GM10248 (cell line): Measurements from ENCODE around the gene MBTD1.
"Not testable (repeated sequence)": the region's sequence is repeated elsewhere in the genome, so short reads cannot be mapped to it uniquely, and the experiment has no call there.

Experiments
- CTCF ChIA-PET: fragments of 300-600 bp; sonication (Branson Sonifier 250); formaldehyde crosslinking; extraction: SDS; loops from one replicate; lab custom pipeline; 2021; ENCODE audit warnings: antibody characterized with exemption; lab: Yijun Ruan, JAX
- POLR2A ChIA-PET: fragments of 350-650 bp; sonication (Branson Sonifier 250); formaldehyde crosslinking; extraction: SDS; loops from one replicate; lab custom pipeline; 2020; ENCODE audit warnings: antibody characterized with exemption; lab: Yijun Ruan, JAX
- DNase-seq: peaks from one replicate; pipeline ENCODE4 v3.0.0; 2012; ENCODE audit errors: extremely low spot score
- TF ChIP-seq, protein P1 (sequence below): IDR thresholded peaks from 2 replicates; pipeline ENCODE4 v1.5.1; 2012; ENCODE audit warnings: mild to moderate bottlenecking, low read depth; ENCODE audit errors: extremely low read depth, missing control alignments, control extremely low read depth

The MBTD1 gene

DNA sequence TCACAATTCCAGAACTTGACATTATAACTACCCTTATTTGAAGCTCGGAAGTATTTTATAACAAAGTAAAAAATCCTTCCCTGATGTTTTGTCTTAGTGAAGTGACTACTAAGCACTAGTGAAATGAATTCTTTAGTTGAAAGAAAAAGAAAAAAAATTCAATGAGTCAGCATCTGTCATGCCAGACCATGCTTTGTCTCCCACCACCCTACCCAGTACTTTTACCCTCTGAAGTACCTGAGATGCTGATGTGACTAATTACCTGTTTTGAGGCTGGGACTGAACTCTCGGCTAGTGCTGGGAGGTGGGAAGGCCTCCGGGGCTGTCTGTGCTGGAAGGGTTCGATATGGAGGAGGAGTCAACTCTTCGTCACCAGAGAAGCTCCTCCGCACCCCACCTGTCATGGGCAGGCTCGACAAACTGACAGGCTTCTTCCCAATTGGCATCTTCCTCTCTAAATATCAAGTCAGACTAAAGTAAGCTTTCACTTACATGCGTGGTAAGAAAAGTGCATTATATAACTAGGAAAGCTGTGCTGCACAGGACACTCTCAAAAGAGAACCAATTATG, 74.0 kb downstream of the MBTD1 start:
- DNase-seq, result no peak
- ChIA-PET CTCF (interaction anchor here (1.4 to 1.6 kb wide), 2 partner anchors 7 to 9 kb away, joined by 3 to 4 read pairs; no protein-coding TSS in a partner anchor), POLR2A (no interaction called here)
- TF ChIP-seq, protein P1, sequence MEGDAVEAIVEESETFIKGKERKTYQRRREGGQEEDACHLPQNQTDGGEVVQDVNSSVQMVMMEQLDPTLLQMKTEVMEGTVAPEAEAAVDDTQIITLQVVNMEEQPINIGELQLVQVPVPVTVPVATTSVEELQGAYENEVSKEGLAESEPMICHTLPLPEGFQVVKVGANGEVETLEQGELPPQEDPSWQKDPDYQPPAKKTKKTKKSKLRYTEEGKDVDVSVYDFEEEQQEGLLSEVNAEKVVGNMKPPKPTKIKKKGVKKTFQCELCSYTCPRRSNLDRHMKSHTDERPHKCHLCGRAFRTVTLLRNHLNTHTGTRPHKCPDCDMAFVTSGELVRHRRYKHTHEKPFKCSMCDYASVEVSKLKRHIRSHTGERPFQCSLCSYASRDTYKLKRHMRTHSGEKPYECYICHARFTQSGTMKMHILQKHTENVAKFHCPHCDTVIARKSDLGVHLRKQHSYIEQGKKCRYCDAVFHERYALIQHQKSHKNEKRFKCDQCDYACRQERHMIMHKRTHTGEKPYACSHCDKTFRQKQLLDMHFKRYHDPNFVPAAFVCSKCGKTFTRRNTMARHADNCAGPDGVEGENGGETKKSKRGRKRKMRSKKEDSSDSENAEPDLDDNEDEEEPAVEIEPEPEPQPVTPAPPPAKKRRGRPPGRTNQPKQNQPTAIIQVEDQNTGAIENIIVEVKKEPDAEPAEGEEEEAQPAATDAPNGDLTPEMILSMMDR, result no peak

DNA sequence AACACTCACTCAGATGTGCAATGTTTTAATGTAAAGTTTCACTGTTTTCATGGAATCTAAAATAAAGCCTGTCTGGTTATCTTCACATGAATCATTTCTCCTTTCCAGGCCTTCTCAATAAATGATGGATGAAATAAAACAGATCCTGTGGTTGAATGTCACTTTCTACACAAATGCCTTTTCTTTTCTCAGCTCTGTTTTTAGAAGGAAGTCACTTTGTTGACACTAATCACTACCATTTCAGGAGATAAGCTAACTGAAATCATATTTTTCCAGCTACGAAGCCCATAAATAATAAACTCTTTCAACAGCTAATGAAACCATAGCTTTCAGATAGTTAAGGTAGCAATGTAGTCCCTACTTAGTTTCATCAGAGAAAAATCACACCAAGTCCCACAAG, 75.7 kb downstream of the MBTD1 start:
- POLR2A ChIA-PET, result no interaction called here
- DNase-seq, result no peak
- TF ChIP-seq, protein P1, result no peak
- CTCF ChIA-PET, result interaction anchor here (1.5 kb wide), 1 partner anchor 14 kb away, joined by 4 read pairs; no protein-coding TSS in a partner anchor

GRCh38 chr17:51180486-51180885, 79.4 kb downstream of the MBTD1 start:
- DNase-seq, result no peak
- POLR2A ChIA-PET, result no interaction called here
- TF ChIP-seq, protein P1, result no peak
- CTCF ChIA-PET, result interaction anchor here (0.7 to 0.9 kb wide), 2 partner anchors 10 to 14 kb away, joined by 3 read pairs; partner anchors contain the start of gene NME2

DNA sequence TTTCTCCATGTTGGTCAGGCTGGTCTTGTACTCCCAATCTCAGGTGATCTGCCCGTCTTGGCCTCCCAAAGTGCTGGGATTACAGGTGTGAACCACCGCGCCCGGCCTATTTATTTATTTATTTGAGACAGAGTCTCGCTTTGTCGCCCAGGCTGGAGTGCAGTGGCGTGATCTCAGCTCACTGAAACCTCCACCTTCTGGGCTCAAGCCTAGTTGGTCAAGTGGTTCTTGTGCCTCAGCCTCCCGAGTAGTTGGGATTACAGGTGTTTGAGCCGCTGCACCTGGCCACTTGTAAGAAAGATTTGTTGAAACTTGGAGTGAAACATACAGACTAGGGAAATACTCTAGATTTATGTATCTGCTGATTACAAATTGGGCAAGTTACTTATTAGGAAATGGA, 87.8 kb downstream of the MBTD1 start:
- POLR2A ChIA-PET, DNase-seq: not testable (repeated sequence)
- CTCF ChIA-PET, result interaction anchor here (1.5 kb wide), 1 partner anchor 64 kb away, joined by 3 read pairs; no protein-coding TSS in a partner anchor

- POLR2A ChIA-PET, result interaction anchor here (0.6 kb wide), 1 partner anchor 157 kb away, joined by 8 read pairs; no protein-coding TSS in a partner anchor
- TF ChIP-seq, protein P1, result no peak
- no peak for DNase-seq
- CTCF ChIA-PET, result interaction anchor here (1.5 to 2.0 kb wide), 2 partner anchors 11 to 65 kb away, joined by 3 to 5 read pairs; no protein-coding TSS in a partner anchor
These were observed 89.1 kb downstream of the MBTD1 start for GRCh38 chr17:51170736-51171135.

DNA sequence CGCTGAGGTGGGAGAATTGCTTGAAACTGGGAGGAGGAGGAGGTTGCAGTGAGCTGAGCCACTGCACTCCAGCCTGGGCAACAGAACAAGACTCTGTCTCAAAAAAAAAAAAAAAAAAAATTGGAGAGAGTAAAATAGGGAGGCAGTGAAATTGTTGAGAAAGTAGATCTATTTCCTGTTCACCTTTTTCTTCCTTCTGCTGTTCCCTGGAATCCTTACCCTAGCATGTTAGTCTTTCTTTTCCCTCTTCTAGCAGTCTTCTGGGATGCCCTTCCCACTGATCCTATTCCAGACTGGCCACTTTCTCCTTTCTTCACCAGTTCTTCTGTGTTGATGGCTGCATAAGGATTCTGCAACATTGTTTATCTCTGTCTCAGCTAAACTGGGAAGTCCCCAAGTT, 90.5 kb downstream of the MBTD1 start:
- DNase-seq, result no peak
- TF ChIP-seq, protein P1, result no peak
- POLR2A ChIA-PET, result interaction anchor here (0.7 kb wide), 1 partner anchor 157 kb away, joined by 6 read pairs; no protein-coding TSS in a partner anchor
- CTCF ChIA-PET, result no interaction called here
